ENCODE data around the gene SREK1IP1.

DNA sequence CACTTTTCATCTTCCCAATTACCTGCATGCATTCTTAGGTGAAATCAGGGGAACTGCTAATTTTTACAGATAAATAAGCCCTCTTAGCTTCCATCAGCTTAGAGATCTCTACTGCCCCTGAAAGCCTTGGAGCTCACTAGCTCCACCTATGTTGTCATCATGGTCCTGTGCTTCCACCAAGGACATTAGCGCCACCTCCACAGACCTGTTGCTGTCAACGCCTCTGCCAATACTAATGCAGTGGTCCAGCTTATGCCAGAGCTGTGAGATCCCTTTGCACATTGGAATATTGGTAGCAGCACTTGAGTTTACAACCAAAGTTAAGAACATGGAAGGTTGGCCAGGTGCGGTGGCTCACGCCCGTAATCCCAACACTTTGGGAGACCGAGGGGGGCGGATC is 85.9 kb downstream of the SREK1IP1 start:
- TF ChIP-seq EZH2 (IDR thresholded peaks at IDR 0.05; ENCODE audit: borderline replicate concordance, control insufficient read depth, low read depth, low read length) = no peak
- TF ChIP-seq, protein P1, sequence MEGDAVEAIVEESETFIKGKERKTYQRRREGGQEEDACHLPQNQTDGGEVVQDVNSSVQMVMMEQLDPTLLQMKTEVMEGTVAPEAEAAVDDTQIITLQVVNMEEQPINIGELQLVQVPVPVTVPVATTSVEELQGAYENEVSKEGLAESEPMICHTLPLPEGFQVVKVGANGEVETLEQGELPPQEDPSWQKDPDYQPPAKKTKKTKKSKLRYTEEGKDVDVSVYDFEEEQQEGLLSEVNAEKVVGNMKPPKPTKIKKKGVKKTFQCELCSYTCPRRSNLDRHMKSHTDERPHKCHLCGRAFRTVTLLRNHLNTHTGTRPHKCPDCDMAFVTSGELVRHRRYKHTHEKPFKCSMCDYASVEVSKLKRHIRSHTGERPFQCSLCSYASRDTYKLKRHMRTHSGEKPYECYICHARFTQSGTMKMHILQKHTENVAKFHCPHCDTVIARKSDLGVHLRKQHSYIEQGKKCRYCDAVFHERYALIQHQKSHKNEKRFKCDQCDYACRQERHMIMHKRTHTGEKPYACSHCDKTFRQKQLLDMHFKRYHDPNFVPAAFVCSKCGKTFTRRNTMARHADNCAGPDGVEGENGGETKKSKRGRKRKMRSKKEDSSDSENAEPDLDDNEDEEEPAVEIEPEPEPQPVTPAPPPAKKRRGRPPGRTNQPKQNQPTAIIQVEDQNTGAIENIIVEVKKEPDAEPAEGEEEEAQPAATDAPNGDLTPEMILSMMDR (IDR thresholded peaks at IDR 0.05 in 2 of 3, conservative IDR thresholded peaks at IDR 0.05 in 1 of 3; ENCODE audit: control insufficient read depth in 2 of 3, extremely low read depth in 1 of 3, insufficient read depth in 1 of 3, low read depth in 3 of 3, low read length in 3 of 3) = no peak
- no peak for TF ChIP-seq YBX1 (IDR thresholded peaks at IDR 0.05)
- TF ChIP-seq ZSCAN29 (IDR thresholded peaks at IDR 0.05) = no peak
- no peak for TF ChIP-seq POLR2A (IDR thresholded peaks at IDR 0.05; ENCODE audit: low read depth, low read length)
- TF ChIP-seq PAX8 (IDR thresholded peaks at IDR 0.05) = no peak
- TF ChIP-seq EGR1 (IDR thresholded peaks at IDR 0.05; ENCODE audit: borderline replicate concordance in 1 of 2, low read depth in 2 of 2, low read length in 2 of 2) = no peak
- TF ChIP-seq, protein P2, sequence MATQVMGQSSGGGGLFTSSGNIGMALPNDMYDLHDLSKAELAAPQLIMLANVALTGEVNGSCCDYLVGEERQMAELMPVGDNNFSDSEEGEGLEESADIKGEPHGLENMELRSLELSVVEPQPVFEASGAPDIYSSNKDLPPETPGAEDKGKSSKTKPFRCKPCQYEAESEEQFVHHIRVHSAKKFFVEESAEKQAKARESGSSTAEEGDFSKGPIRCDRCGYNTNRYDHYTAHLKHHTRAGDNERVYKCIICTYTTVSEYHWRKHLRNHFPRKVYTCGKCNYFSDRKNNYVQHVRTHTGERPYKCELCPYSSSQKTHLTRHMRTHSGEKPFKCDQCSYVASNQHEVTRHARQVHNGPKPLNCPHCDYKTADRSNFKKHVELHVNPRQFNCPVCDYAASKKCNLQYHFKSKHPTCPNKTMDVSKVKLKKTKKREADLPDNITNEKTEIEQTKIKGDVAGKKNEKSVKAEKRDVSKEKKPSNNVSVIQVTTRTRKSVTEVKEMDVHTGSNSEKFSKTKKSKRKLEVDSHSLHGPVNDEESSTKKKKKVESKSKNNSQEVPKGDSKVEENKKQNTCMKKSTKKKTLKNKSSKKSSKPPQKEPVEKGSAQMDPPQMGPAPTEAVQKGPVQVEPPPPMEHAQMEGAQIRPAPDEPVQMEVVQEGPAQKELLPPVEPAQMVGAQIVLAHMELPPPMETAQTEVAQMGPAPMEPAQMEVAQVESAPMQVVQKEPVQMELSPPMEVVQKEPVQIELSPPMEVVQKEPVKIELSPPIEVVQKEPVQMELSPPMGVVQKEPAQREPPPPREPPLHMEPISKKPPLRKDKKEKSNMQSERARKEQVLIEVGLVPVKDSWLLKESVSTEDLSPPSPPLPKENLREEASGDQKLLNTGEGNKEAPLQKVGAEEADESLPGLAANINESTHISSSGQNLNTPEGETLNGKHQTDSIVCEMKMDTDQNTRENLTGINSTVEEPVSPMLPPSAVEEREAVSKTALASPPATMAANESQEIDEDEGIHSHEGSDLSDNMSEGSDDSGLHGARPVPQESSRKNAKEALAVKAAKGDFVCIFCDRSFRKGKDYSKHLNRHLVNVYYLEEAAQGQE (IDR thresholded peaks at IDR 0.05; ENCODE audit: low read depth, low read length) = no peak
- no peak for TF ChIP-seq HCFC1 (IDR thresholded peaks at IDR 0.05; ENCODE audit: low read length)
- TF ChIP-seq, protein P3, sequence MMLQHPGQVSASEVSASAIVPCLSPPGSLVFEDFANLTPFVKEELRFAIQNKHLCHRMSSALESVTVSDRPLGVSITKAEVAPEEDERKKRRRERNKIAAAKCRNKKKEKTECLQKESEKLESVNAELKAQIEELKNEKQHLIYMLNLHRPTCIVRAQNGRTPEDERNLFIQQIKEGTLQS (IDR thresholded peaks at IDR 0.05; ENCODE audit: borderline replicate concordance, extremely low read depth, low read depth, low read length) = no peak
- TF ChIP-seq, protein P4, sequence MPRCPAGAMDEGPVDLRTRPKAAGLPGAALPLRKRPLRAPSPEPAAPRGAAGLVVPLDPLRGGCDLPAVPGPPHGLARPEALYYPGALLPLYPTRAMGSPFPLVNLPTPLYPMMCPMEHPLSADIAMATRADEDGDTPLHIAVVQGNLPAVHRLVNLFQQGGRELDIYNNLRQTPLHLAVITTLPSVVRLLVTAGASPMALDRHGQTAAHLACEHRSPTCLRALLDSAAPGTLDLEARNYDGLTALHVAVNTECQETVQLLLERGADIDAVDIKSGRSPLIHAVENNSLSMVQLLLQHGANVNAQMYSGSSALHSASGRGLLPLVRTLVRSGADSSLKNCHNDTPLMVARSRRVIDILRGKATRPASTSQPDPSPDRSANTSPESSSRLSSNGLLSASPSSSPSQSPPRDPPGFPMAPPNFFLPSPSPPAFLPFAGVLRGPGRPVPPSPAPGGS (IDR thresholded peaks at IDR 0.05; ENCODE audit: borderline replicate concordance, insufficient read depth, low read depth, low read length, poor library complexity, severe bottlenecking) = no peak
- TF ChIP-seq, protein P5, sequence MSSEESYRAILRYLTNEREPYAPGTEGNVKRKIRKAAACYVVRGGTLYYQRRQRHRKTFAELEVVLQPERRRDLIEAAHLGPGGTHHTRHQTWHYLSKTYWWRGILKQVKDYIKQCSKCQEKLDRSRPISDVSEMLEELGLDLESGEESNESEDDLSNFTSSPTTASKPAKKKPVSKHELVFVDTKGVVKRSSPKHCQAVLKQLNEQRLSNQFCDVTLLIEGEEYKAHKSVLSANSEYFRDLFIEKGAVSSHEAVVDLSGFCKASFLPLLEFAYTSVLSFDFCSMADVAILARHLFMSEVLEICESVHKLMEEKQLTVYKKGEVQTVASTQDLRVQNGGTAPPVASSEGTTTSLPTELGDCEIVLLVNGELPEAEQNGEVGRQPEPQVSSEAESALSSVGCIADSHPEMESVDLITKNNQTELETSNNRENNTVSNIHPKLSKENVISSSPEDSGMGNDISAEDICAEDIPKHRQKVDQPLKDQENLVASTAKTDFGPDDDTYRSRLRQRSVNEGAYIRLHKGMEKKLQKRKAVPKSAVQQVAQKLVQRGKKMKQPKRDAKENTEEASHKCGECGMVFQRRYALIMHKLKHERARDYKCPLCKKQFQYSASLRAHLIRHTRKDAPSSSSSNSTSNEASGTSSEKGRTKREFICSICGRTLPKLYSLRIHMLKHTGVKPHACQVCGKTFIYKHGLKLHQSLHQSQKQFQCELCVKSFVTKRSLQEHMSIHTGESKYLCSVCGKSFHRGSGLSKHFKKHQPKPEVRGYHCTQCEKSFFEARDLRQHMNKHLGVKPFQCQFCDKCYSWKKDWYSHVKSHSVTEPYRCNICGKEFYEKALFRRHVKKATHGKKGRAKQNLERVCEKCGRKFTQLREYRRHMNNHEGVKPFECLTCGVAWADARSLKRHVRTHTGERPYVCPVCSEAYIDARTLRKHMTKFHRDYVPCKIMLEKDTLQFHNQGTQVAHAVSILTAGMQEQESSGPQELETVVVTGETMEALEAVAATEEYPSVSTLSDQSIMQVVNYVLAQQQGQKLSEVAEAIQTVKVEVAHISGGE (CRISPR knock-in tag; IDR thresholded peaks at IDR 0.05) = no peak
- TF ChIP-seq FOXM1 (IDR thresholded peaks at IDR 0.05; ENCODE audit: low read depth, low read length) = no peak

All from GM12878 (cell line).